ENCODE data around the gene SORCS2. TPM values are rescaled to one million over a fixed set of nuclear protein-coding genes. Genes with fewer than 3 reads are reported as not detected.

SORCS2 gene
- total RNA-seq, 2 experiments from 2014 or later, result 0.03 TPM; not detected in 1

- no peaks in the 10 kb centered on the region for H3K36me3 ChIP-seq (ENCODE audit: insufficient read depth, low read length)
- ChIA-PET POLR2A (no interaction called here), CTCF (ENCODE audit: unreplicated experiment) (no interaction called here)
- H2AFZ ChIP-seq (ENCODE audit: low read length), result no peak overlapping the region
- no peak for DNase-seq (ENCODE audit: low spot score)
- H3K79me2 ChIP-seq (ENCODE audit: insufficient read depth, low read depth, low read length), result no peaks in the 10 kb centered on the region
- H3K4me2 ChIP-seq (ENCODE audit: low read length), result no peak overlapping the region
- no peak overlapping the region for H3K4me3 ChIP-seq (ENCODE audit: low read depth, low read length, poor library complexity, severe bottlenecking)
- intact Hi-C loops (cut with micrococcal nuclease; ENCODE audit: unreplicated experiment), result no loop called here
- no peaks in the 10 kb centered on the region for H3K9me2 ChIP-seq (ENCODE audit: insufficient read depth, low read length)
- no peak overlapping the region for H3K27ac ChIP-seq (ENCODE audit: low read depth, low read length, poor library complexity, severe bottlenecking)
- no peaks in the 10 kb centered on the region for H3K4me1 ChIP-seq (ENCODE audit: insufficient read depth, low read length, poor library complexity, severe bottlenecking)
- no peaks in the 10 kb centered on the region for H3K9me3 ChIP-seq (ENCODE audit: low read length)
- no peaks in the 10 kb centered on the region for H4K20me1 ChIP-seq (ENCODE audit: insufficient read depth, low read length)
- BruUV-seq (replicated peaks), result no TSS peak
- no peak for TF ChIP-seq EZH2phosphoT487 (IDR thresholded peaks at IDR 0.05; ENCODE audit: borderline replicate concordance, low read depth, low read length)
- no peak for TF ChIP-seq CTCF (conservative IDR thresholded peaks at IDR 0.05; ENCODE audit: low read length)
Measured at GRCh38 chr4:7260569-7260968, 68.2 kb downstream of the SORCS2 start.

- CTCF ChIA-PET (ENCODE audit: unreplicated experiment), result no interaction called here
- Histone ChIP-seq H3K36me3 (ENCODE audit: insufficient read depth, low read length) (no peaks in the 10 kb centered on the region), H3K27ac (ENCODE audit: low read depth, low read length, poor library complexity, severe bottlenecking) (no peak overlapping the region), H3K79me2 (ENCODE audit: insufficient read depth, low read depth, low read length) (no peaks in the 10 kb centered on the region), H3K4me1 (ENCODE audit: insufficient read depth, low read length, poor library complexity, severe bottlenecking) (no peaks in the 10 kb centered on the region), H3K9me3 (ENCODE audit: low read length) (no peaks in the 10 kb centered on the region), H3K4me2 (ENCODE audit: low read length) (no peak overlapping the region), H2AFZ (ENCODE audit: low read length) (no peak overlapping the region), H3K4me3 (ENCODE audit: low read depth, low read length, poor library complexity, severe bottlenecking) (no peak overlapping the region), H4K20me1 (ENCODE audit: insufficient read depth, low read length) (no peaks in the 10 kb centered on the region), H3K9me2 (ENCODE audit: insufficient read depth, low read length) (no peaks in the 10 kb centered on the region)
- intact Hi-C loops (cut with micrococcal nuclease; ENCODE audit: unreplicated experiment), result no loop called here
- DNase-seq (ENCODE audit: low spot score), result no peak
- BruUV-seq (replicated peaks), result no TSS peak
- no peak for TF ChIP-seq EZH2phosphoT487 (IDR thresholded peaks at IDR 0.05; ENCODE audit: borderline replicate concordance, low read depth, low read length)
- no peak for TF ChIP-seq CTCF (conservative IDR thresholded peaks at IDR 0.05; ENCODE audit: low read length)
- POLR2A ChIA-PET, result no interaction called here
Measured at GRCh38 chr4:7261087-7261486, 68.7 kb downstream of the SORCS2 start.

- no peak overlapping the region for H3K4me2 ChIP-seq (ENCODE audit: low read length)
- POLR2A ChIA-PET, result no interaction called here
- DNase-seq (ENCODE audit: low spot score), result no peak
- CTCF ChIA-PET (ENCODE audit: unreplicated experiment), result no interaction called here
- no peak overlapping the region for H3K27ac ChIP-seq (ENCODE audit: low read depth, low read length, poor library complexity, severe bottlenecking)
- no peaks in the 10 kb centered on the region for H3K9me2 ChIP-seq (ENCODE audit: insufficient read depth, low read length)
- intact Hi-C loops (cut with micrococcal nuclease; ENCODE audit: unreplicated experiment), result no loop called here
- H4K20me1 ChIP-seq (ENCODE audit: insufficient read depth, low read length), result no peaks in the 10 kb centered on the region
- H3K4me1 ChIP-seq (ENCODE audit: insufficient read depth, low read length, poor library complexity, severe bottlenecking), result no peaks in the 10 kb centered on the region
- BruUV-seq (replicated peaks), result no TSS peak
- H3K79me2 ChIP-seq (ENCODE audit: insufficient read depth, low read depth, low read length), result no peaks in the 10 kb centered on the region
- TF ChIP-seq CTCF (conservative IDR thresholded peaks at IDR 0.05; ENCODE audit: low read length) (no peak), EZH2phosphoT487 (IDR thresholded peaks at IDR 0.05; ENCODE audit: borderline replicate concordance, low read depth, low read length) (no peak)
- H2AFZ ChIP-seq (ENCODE audit: low read length), result no peak overlapping the region
- H3K4me3 ChIP-seq (ENCODE audit: low read depth, low read length, poor library complexity, severe bottlenecking), result no peak overlapping the region
- no peaks in the 10 kb centered on the region for H3K9me3 ChIP-seq (ENCODE audit: low read length)
- no peaks in the 10 kb centered on the region for H3K36me3 ChIP-seq (ENCODE audit: insufficient read depth, low read length)
Measured at GRCh38 chr4:7261536-7261935, 69.2 kb downstream of the SORCS2 start.

All from OCI-LY7 (cell line).